Activated B cell treated with CpG ODN at 0.5 μM for 24 hours (primary cell): Measurements from ENCODE around the gene ANKMY1. TPM values are rescaled to one million over a fixed set of nuclear protein-coding genes. Genes with fewer than 3 reads are reported as not detected.

ENCODE experiments used
- ATAC-seq: fragments of 200-7000 bp; cut with Tn5 transposase; one replicate; pipeline ENCODE4 v1.10.0; 2021; ENCODE audit warnings: low read depth, mild to moderate bottlenecking, moderate library complexity
- CTCF ChIA-PET: fragments of 350-600 bp; sonication (Branson Sonifier 250); formaldehyde crosslinking; loops from one replicate; lab custom pipeline; 2021; ENCODE audit warnings: antibody characterized with exemption; lab: Charles Lee
- POLR2A ChIA-PET: fragments of 350-600 bp; sonication (Branson Sonifier 250); formaldehyde crosslinking; loops from one replicate; lab custom pipeline; 2021; ENCODE audit warnings: antibody characterized with exemption; lab: Charles Lee
- DNase-seq: peaks from one replicate; pipeline ENCODE4 v3.0.0; 2022
- H3K27ac Mint-ChIP-seq: one replicate; pipeline ENCODE4 v1.8.0; 2020; ENCODE audit warnings: mixed read lengths
- H3K27me3 Mint-ChIP-seq: one replicate; pipeline ENCODE4 v1.8.0; 2021; ENCODE audit warnings: mixed read lengths
- H3K36me3 Mint-ChIP-seq: one replicate; pipeline ENCODE4 v1.8.0; 2021; ENCODE audit warnings: low read depth, mixed read lengths
- H3K4me1 Mint-ChIP-seq: one replicate; pipeline ENCODE4 v1.8.0; 2021; ENCODE audit warnings: mixed read lengths
- H3K4me3 Mint-ChIP-seq: one replicate; pipeline ENCODE4 v1.8.0; 2020; ENCODE audit warnings: mild to moderate bottlenecking, mixed read lengths
- H3K9me3 Mint-ChIP-seq: one replicate; pipeline ENCODE4 v1.8.0; 2020; ENCODE audit warnings: mixed read lengths
- intact Hi-C: fragments of 100-400 bp; cut with micrococcal nuclease; formaldehyde crosslinking; loops from one replicate; pipeline ENCODE4 v1.15.1; 2024
- total RNA-seq: library from RNA; stranded (reverse); gene quantifications from 2 replicates; pipeline ENCODE4 v1.2.3, GENCODE V29; 2022
- TF ChIP-seq, protein P1 (sequence below): fragments of 200-600 bp; IDR thresholded peaks from one replicate; pipeline ENCODE4 v1.8.0; 2022; ENCODE audit warnings: antibody characterized with exemption, mild to moderate bottlenecking

The ANKMY1 gene
- total RNA-seq, 1 donor from 2014 or later: 40.4 TPM

DNA sequence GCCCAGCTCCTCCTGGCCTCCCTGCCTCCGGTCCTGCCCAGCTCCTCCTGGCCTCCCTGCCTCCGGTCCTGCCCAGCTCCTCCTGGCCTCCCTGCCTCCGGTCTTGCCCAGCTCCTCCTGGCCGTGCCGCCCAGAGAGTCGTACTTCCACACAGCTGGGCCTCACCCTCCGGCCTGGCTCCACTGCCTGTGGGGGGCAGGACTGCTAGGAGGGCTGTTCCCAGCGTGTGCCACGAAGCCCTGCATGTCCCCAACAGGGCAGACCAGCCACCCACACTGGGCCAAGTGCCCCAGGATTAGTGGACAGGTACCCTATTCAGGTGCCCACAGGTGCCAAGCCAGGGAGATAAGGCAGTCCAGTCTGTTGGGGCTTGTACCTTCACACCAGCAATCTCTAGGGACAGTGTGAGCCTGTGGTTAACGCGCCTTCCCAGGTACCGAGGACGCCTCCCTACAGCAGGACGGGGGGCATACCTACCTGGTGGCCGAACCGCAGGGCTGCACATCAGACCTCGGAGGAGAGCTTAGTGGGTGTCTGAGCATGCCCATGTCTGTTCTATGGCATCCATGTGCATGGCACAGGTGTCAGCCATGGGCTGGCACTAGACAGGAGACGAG, 117.0 kb downstream of the ANKMY1 start:
- Mint-ChIP-seq H3K36me3 (no peaks in the 10 kb centered on the region), H3K27ac (no peak overlapping the region), H3K4me3 (no peak overlapping the region), H3K27me3 (peaks cover 9% of the 10 kb centered on the region), H3K4me1 (peaks cover 8% of the 10 kb centered on the region), H3K9me3 (no peaks in the 10 kb centered on the region)
- TF ChIP-seq, protein P1, sequence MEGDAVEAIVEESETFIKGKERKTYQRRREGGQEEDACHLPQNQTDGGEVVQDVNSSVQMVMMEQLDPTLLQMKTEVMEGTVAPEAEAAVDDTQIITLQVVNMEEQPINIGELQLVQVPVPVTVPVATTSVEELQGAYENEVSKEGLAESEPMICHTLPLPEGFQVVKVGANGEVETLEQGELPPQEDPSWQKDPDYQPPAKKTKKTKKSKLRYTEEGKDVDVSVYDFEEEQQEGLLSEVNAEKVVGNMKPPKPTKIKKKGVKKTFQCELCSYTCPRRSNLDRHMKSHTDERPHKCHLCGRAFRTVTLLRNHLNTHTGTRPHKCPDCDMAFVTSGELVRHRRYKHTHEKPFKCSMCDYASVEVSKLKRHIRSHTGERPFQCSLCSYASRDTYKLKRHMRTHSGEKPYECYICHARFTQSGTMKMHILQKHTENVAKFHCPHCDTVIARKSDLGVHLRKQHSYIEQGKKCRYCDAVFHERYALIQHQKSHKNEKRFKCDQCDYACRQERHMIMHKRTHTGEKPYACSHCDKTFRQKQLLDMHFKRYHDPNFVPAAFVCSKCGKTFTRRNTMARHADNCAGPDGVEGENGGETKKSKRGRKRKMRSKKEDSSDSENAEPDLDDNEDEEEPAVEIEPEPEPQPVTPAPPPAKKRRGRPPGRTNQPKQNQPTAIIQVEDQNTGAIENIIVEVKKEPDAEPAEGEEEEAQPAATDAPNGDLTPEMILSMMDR: no peak
- ChIA-PET CTCF (no interaction called here), POLR2A (no interaction called here)
- intact Hi-C loops: no loop called here
- ATAC-seq (no peak), DNase-seq (no peak)

DNA sequence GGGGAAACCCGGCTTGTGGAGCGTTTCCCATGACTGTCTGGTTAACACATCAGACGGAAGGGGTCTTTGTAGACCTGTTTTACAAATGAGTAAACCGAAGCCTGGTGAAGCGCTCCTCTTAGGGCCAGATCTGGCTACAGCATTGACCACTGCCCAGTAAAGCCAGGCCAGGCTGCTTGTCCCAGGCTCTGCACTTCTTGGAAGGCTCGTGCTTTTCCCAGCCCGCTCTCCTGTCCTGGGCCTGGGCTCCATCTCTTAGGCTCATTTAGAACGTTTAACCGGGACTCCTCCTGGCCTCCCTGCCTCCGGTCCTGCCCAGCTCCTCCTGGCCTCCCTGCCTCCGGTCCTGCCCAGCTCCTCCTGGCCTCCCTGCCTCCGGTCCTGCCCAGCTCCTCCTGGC, 117.5 kb downstream of the ANKMY1 start:
- Mint-ChIP-seq H3K9me3 (no peaks in the 10 kb centered on the region), H3K36me3 (no peaks in the 10 kb centered on the region), H3K27me3 (peaks cover 9% of the 10 kb centered on the region), H3K27ac (no peak overlapping the region), H3K4me1 (peaks cover 8% of the 10 kb centered on the region), H3K4me3 (no peak overlapping the region)
- ChIA-PET POLR2A (no interaction called here), CTCF (no interaction called here)
- DNase-seq (no peak), ATAC-seq (no peak)
- TF ChIP-seq, protein P1: no peak
- intact Hi-C loops: no loop called here

DNA sequence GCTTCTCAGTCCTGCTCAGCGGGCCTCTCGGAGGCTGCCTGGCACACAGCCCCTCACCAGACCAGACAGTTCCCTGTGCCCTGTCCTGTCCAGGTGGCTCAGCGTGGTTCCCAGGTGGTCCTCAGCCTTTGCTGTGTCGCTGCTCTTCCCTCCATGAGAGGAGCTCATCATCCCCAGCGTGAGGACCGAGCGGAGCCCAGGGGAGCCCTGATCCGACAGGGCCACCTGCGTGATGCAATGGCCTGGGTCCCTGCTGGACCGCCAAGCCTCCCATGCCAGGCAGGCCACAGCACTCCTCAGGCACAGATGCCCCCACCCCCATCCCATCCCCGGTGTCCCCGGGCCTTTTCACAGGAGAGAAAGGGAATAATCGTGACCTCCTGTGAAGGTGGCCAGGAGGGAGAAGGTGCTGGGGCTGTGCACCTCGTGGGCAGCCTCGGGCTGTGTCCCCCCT, 118.1 kb downstream of the ANKMY1 start:
- Mint-ChIP-seq H3K36me3 (no peaks in the 10 kb centered on the region), H3K4me1 (peaks cover 9% of the 10 kb centered on the region), H3K9me3 (no peaks in the 10 kb centered on the region), H3K27ac (no peak overlapping the region), H3K4me3 (no peak overlapping the region), H3K27me3 (peaks cover 9% of the 10 kb centered on the region)
- ChIA-PET POLR2A (no interaction called here), CTCF (no interaction called here)
- DNase-seq (no peak), ATAC-seq (no peak)
- TF ChIP-seq, protein P1: no peak
- intact Hi-C loops: no loop called here

DNA sequence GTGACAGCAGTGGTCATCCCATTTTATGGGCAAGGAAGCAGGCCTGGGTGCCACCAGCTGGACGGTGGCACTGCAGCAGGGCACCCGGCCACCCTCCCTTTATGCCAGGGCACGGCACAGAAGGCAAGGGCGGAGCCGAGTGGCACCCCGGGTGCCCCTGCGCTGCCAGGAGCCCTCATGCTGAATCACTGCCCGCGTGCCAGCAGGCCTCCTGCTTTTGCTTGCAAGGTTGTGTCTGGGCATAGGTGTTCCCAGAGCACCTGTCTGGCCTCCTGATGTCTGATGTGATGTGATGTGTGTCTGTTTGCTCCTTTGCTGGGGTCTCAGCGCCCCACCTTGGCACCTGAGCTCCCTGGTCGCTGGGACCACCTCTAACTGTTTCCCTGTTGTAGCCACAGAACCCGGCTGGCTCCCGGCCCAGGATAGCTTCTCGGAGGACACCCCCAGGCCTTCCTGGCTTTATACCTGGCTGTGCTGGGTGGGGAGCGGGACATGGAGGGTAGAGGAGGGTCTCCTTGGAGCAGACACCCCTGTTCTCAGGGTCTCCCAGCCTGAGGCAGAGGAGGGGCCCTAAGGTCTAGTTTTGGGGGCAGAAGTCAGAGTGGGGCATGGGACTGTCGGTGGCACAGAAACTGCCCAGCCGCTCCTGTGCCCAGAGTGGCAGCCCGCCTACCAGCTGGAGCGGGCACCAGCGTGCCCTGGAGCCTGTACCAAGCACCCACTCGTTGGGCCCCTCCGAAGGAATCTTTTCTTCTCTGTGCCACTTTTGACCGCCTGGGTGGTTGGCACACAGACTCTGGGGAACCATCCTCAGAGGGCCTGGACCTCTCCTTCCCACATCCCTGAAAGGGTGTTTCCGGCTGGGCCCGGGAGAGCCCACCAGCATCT, 118.7 kb downstream of the ANKMY1 start:
- TF ChIP-seq, protein P1: no peak
- no peak for ATAC-seq
- intact Hi-C loops: loop anchor here (1.0 kb wide), 3 partner anchors 206 to 378 kb away; no protein-coding TSS in a partner anchor
- H3K27me3 Mint-ChIP-seq: peaks cover 9% of the 10 kb centered on the region
- DNase-seq: no peak
- ChIA-PET CTCF (no interaction called here), POLR2A (interaction anchor here (0.6 kb wide), 1 partner anchor 711 kb away, joined by 9 read pairs; the partner anchor contains the start of gene PPP1R7)
- no peak overlapping the region for H3K4me3 Mint-ChIP-seq
- no peak overlapping the region for H3K27ac Mint-ChIP-seq
- H3K9me3 Mint-ChIP-seq: no peaks in the 10 kb centered on the region
- no peaks in the 10 kb centered on the region for H3K36me3 Mint-ChIP-seq
- H3K4me1 Mint-ChIP-seq: peaks cover 11% of the 10 kb centered on the region
